Astrocyte (in vitro differentiated cells and primary cell): Measurements from ENCODE around the gene SLC5A4. TPM values are rescaled to one million over a fixed set of nuclear protein-coding genes. Genes with fewer than 3 reads are reported as not detected.

ENCODE experiments used
- DNase-seq: peaks from one replicate; pipeline ENCODE4 v3.0.0-alpha.2; 2010; ENCODE audit warnings: low read depth
- FAIRE-seq: peaks from 2 replicates; lab custom pipeline; 2011; peaks lifted over from hg19 to GRCh38; lab: Jason Lieb, UNC
- H2AFZ ChIP-seq: 2 replicates; pipeline ENCODE4 v1.6.0; 2012; ENCODE audit warnings: low read depth, low read length, inconsistent platforms
- H3K27ac ChIP-seq: 2 replicates; pipeline ENCODE4 v1.5.1; 2011; ENCODE audit warnings: low read depth, low read length, inconsistent platforms
- H3K27me3 ChIP-seq: 2 replicates; pipeline ENCODE4 v1.6.0; 2011; ENCODE audit warnings: low read length, inconsistent platforms; ENCODE audit not compliant: insufficient read depth
- H3K36me3 ChIP-seq: 2 replicates; pipeline ENCODE4 v1.5.1; 2011; ENCODE audit warnings: low read length, inconsistent platforms; ENCODE audit not compliant: insufficient read depth
- H3K4me1 ChIP-seq: 2 replicates; pipeline ENCODE4 v1.5.1; 2011; ENCODE audit warnings: low read length, inconsistent platforms; ENCODE audit not compliant: insufficient read depth
- H3K4me2 ChIP-seq: 2 replicates; pipeline ENCODE4 v1.6.0; 2012; ENCODE audit warnings: low read length, inconsistent platforms
- H3K4me3 ChIP-seq: 2 replicates; pipeline ENCODE4 v1.5.1; 2011; ENCODE audit warnings: low read depth, mild to moderate bottlenecking, low read length, inconsistent platforms; ENCODE audit not compliant: insufficient read depth
- H3K79me2 ChIP-seq: 2 replicates; pipeline ENCODE4 v1.6.0; 2012; ENCODE audit warnings: mild to moderate bottlenecking, low read length, inconsistent platforms; ENCODE audit not compliant: insufficient read depth
- H3K9ac ChIP-seq: 2 replicates; pipeline ENCODE4 v1.6.0; 2012; ENCODE audit warnings: mild to moderate bottlenecking, low read length, inconsistent platforms
- H3K9me3 ChIP-seq: 2 replicates; pipeline ENCODE4 v1.5.1; 2012; ENCODE audit warnings: low read depth, mild to moderate bottlenecking, low read length, inconsistent platforms; ENCODE audit not compliant: insufficient read depth
- H4K20me1 ChIP-seq: 2 replicates; pipeline ENCODE4 v1.6.0; 2012; ENCODE audit warnings: low read length, inconsistent platforms; ENCODE audit not compliant: insufficient read depth
- H3K27ac Mint-ChIP-seq: one replicate; pipeline ENCODE4 v1.8.0; 2021; ENCODE audit warnings: mild to moderate bottlenecking, mixed read lengths; ENCODE audit not compliant: unreplicated experiment
- H3K27me3 Mint-ChIP-seq: one replicate; pipeline ENCODE4 v1.8.0; 2021; ENCODE audit warnings: low read depth, mixed read lengths; ENCODE audit not compliant: unreplicated experiment
- H3K36me3 Mint-ChIP-seq: one replicate; pipeline ENCODE4 v1.8.0; 2021; ENCODE audit warnings: low read depth, mixed read lengths; ENCODE audit not compliant: unreplicated experiment
- H3K4me1 Mint-ChIP-seq: one replicate; pipeline ENCODE4 v1.8.0; 2021; ENCODE audit warnings: low read depth, mixed read lengths; ENCODE audit not compliant: unreplicated experiment
- H3K4me3 Mint-ChIP-seq: one replicate; pipeline ENCODE4 v1.8.0; 2021; ENCODE audit warnings: mild to moderate bottlenecking, moderate library complexity, mixed read lengths; ENCODE audit not compliant: unreplicated experiment
- H3K9me3 Mint-ChIP-seq: one replicate; pipeline ENCODE4 v1.8.0; 2021; ENCODE audit warnings: mild to moderate bottlenecking, mixed read lengths; ENCODE audit not compliant: unreplicated experiment
- EZH2 ChIP-seq: IDR thresholded peaks from 2 replicates; pipeline ENCODE4 v1.6.1; 2012; ENCODE audit warnings: mild to moderate bottlenecking, low read length, inconsistent platforms; ENCODE audit not compliant: insufficient read depth
- total RNA-seq: library from RNA; stranded (reverse); gene quantifications from 2 replicates; pipeline ENCODE4 v1.2.1, GENCODE V29; 2021
- TF ChIP-seq, protein P1 (sequence below): IDR thresholded peaks from 2 replicates; pipeline ENCODE4 v1.5.1; 2011; ENCODE audit warnings: low read depth, mild to moderate bottlenecking, inconsistent platforms, low read length, moderate library complexity; ENCODE audit not compliant: insufficient read depth

The SLC5A4 gene
- total RNA-seq, 1 donor from 2014 or later: 0.14 TPM

- H3K9ac ChIP-seq: no peak overlapping the region
- Mint-ChIP-seq H3K36me3 (no peaks in the 10 kb centered on the region), H3K4me3 (no peak overlapping the region), H3K4me1 (peaks cover 5% of the 10 kb centered on the region), H3K9me3 (no peaks in the 10 kb centered on the region), H3K27ac (no peak overlapping the region), H3K27me3 (peaks cover 13% of the 10 kb centered on the region)
- H3K9me3 ChIP-seq: no peaks in the 10 kb centered on the region
- H3K4me2 ChIP-seq: no peak overlapping the region
- no peak overlapping the region for H3K27ac ChIP-seq
- no peak overlapping the region for H3K4me3 ChIP-seq
- H3K4me1 ChIP-seq: no peaks in the 10 kb centered on the region
- DNase-seq (no peak), FAIRE-seq (no peak)
- no peak overlapping the region for H2AFZ ChIP-seq
- no peak for TF ChIP-seq EZH2
- TF ChIP-seq, protein P1, sequence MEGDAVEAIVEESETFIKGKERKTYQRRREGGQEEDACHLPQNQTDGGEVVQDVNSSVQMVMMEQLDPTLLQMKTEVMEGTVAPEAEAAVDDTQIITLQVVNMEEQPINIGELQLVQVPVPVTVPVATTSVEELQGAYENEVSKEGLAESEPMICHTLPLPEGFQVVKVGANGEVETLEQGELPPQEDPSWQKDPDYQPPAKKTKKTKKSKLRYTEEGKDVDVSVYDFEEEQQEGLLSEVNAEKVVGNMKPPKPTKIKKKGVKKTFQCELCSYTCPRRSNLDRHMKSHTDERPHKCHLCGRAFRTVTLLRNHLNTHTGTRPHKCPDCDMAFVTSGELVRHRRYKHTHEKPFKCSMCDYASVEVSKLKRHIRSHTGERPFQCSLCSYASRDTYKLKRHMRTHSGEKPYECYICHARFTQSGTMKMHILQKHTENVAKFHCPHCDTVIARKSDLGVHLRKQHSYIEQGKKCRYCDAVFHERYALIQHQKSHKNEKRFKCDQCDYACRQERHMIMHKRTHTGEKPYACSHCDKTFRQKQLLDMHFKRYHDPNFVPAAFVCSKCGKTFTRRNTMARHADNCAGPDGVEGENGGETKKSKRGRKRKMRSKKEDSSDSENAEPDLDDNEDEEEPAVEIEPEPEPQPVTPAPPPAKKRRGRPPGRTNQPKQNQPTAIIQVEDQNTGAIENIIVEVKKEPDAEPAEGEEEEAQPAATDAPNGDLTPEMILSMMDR: no peak
- H4K20me1 ChIP-seq: no peaks in the 10 kb centered on the region
- H3K79me2 ChIP-seq: no peaks in the 10 kb centered on the region
- no peaks in the 10 kb centered on the region for H3K36me3 ChIP-seq
- H3K27me3 ChIP-seq: no peaks in the 10 kb centered on the region
Measured at GRCh38 chr22:32244547-32244946, 10.6 kb downstream of the SLC5A4 start.

GRCh38 chr22:32240461-32240860, 14.7 kb downstream of the SLC5A4 start:
- Mint-ChIP-seq H3K4me1 (peaks cover 5% of the 10 kb centered on the region), H3K27me3 (peaks cover 6% of the 10 kb centered on the region), H3K36me3 (no peaks in the 10 kb centered on the region), H3K9me3 (no peaks in the 10 kb centered on the region), H3K27ac (no peak overlapping the region), H3K4me3 (no peak overlapping the region)
- Histone ChIP-seq H3K4me3 (no peak overlapping the region), H3K9ac (no peak overlapping the region), H3K27ac (no peak overlapping the region), H3K36me3 (no peaks in the 10 kb centered on the region), H3K79me2 (no peaks in the 10 kb centered on the region), H2AFZ (no peak overlapping the region), H3K4me1 (no peaks in the 10 kb centered on the region), H3K4me2 (no peak overlapping the region), H3K9me3 (no peaks in the 10 kb centered on the region), H3K27me3 (no peaks in the 10 kb centered on the region), H4K20me1 (no peaks in the 10 kb centered on the region)
- TF ChIP-seq EZH2: no peak
- TF ChIP-seq, protein P1: no peak
- no peak for DNase-seq
- peak; percentile 43 for FAIRE-seq

DNA sequence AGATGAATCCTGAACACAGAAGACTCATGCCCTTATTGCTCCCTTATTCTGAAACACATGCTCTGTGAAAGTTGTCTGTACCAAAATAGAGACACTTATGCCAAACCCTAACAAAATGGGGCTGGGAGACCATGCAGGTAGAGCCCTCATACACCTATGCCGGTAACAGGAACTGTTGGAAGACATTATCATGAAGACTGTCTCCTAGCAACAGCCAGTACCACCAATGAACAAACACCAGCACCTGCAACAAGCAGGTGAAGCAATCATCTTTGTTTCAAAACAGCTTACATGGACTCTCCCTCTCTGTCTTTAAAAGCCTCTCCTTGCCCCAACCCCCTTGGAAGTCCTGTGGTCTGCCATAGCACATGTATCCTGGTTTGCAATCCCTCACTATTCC, 17.2 kb downstream of the SLC5A4 start:
- no peak overlapping the region for H3K4me3 ChIP-seq
- no peak overlapping the region for H3K4me2 ChIP-seq
- no peaks in the 10 kb centered on the region for H3K9me3 ChIP-seq
- no peak overlapping the region for H3K27ac Mint-ChIP-seq
- DNase-seq (no peak), FAIRE-seq (no peak)
- H3K79me2 ChIP-seq: no peaks in the 10 kb centered on the region
- peaks cover 5% of the 10 kb centered on the region for H3K4me1 Mint-ChIP-seq
- H3K27ac ChIP-seq: no peak overlapping the region
- no peak overlapping the region for H3K4me3 Mint-ChIP-seq
- H3K9me3 Mint-ChIP-seq: no peaks in the 10 kb centered on the region
- no peaks in the 10 kb centered on the region for H3K36me3 ChIP-seq
- H3K9ac ChIP-seq: no peak overlapping the region
- no peaks in the 10 kb centered on the region for H4K20me1 ChIP-seq
- no peaks in the 10 kb centered on the region for H3K4me1 ChIP-seq
- H3K27me3 ChIP-seq: no peaks in the 10 kb centered on the region
- H3K27me3 Mint-ChIP-seq: peaks cover 13% of the 10 kb centered on the region
- H3K36me3 Mint-ChIP-seq: no peaks in the 10 kb centered on the region
- TF ChIP-seq EZH2: no peak
- TF ChIP-seq, protein P1: no peak
- H2AFZ ChIP-seq: no peak overlapping the region
